ENCODE data around the gene CXXC1. TPM values are rescaled to one million over a fixed set of nuclear protein-coding genes. Genes with fewer than 3 reads are reported as not detected.

CXXC1 gene
- total and polyA plus RNA-seq, 2 of the 8 experiments (the other 6 are each of a cell fraction or from before 2014, with no cell fraction given) = 73.3 to 136 TPM

GRCh38 chr18:50312296-50313030, 25.0 kb upstream of the CXXC1 start:
- Histone ChIP-seq H4K20me1 (replicated peaks in 1 of 2; ENCODE audit: control insufficient read depth in 1 of 2, insufficient read depth in 2 of 2, low read length in 2 of 2) (no peaks in the 10 kb centered on the region), H4K8ac (ENCODE audit: extremely low read depth, insufficient read depth, low read length) (no peak overlapping the region), H3K27ac (ENCODE audit: low read depth, low read length) (no peak overlapping the region), H2AFZ (ENCODE audit: low read length) (no peak overlapping the region), H3K4ac (replicated peaks; ENCODE audit: insufficient read length, low read depth, low read length) (no peak overlapping the region), H3K36me3 (ENCODE audit: control insufficient read depth in 2 of 4, insufficient read depth in 4 of 4, low read length in 3 of 4) (no peaks in the 10 kb centered on the region), H3K4me2 (ENCODE audit: insufficient read depth in 1 of 2, low read depth in 2 of 2, low read length in 2 of 2) (no peak overlapping the region), H3K14ac (ENCODE audit: insufficient read length) (no peak overlapping the region), H2BK20ac (ENCODE audit: low read length) (no peak overlapping the region), H3K79me1 (ENCODE audit: low read depth, low read length) (no peaks in the 10 kb centered on the region), H3K23ac (ENCODE audit: insufficient read length) (no peak overlapping the region), H2BK12ac (ENCODE audit: low read depth, low read length) (no peak overlapping the region), H4K91ac (replicated peaks; ENCODE audit: insufficient read length, low read length) (no peak overlapping the region), H4K5ac (ENCODE audit: insufficient read length, low read depth, low read length) (no peak overlapping the region), H3K56ac (replicated peaks; ENCODE audit: insufficient read length, low read depth, low read length) (no peak overlapping the region), H3K4me3 (ENCODE audit: extremely low read depth in 1 of 4, insufficient read depth in 2 of 4, low read depth in 3 of 4, low read length in 4 of 4) (no peak overlapping the region), H3K23me2 (ENCODE audit: low read depth, low read length) (peaks cover 4% of the 10 kb centered on the region), H2BK15ac (ENCODE audit: low read length) (no peak overlapping the region), H3K4me1 (replicated peaks in 1 of 4; ENCODE audit: control insufficient read depth in 3 of 4, insufficient read depth in 4 of 4, low read length in 3 of 4) (peaks cover 0 to 4% (median 0%) of the 10 kb centered on the region in 4 experiments; a peak in 2 of 7 replicates), H3K18ac (ENCODE audit: extremely low read depth, low read length) (no peak overlapping the region), H3K27me3 (replicated peaks in 1 of 4; ENCODE audit: control insufficient read depth in 3 of 4, extremely low read depth in 1 of 4, insufficient read depth in 3 of 4, low read length in 3 of 4) (peaks cover 0 to 6% (median 3%) of the 10 kb centered on the region in 4 experiments; a peak in 5 of 7 replicates), H3K9ac (replicated peaks in 1 of 4; ENCODE audit: extremely low read depth in 1 of 4, low read depth in 3 of 4, low read length in 3 of 4) (no peak overlapping the region), H3K79me2 (ENCODE audit: control insufficient read depth in 1 of 2, insufficient read depth in 2 of 2, low read length in 2 of 2) (no peaks in the 10 kb centered on the region), H3K9me3 (ENCODE audit: insufficient read depth in 2 of 2, low read depth in 1 of 2, low read length in 1 of 2) (no peaks in the 10 kb centered on the region), H2BK120ac (replicated peaks; ENCODE audit: low read depth, low read length) (no peak overlapping the region), H2BK5ac (ENCODE audit: low read depth, low read length) (no peak overlapping the region), H2AK5ac (ENCODE audit: low read depth, low read length) (no peak overlapping the region)
- WGBS, 2 experiments (ENCODE audit: extremely low coverage in 1 of 2, insufficient coverage in 1 of 2, insufficient read length in 1 of 2, insufficient replicate concordance in 2 of 2, low coverage in 1 of 2, low lambda C conversion rate in 2 of 2, missing lambda C conversion rate in 1 of 2) = 77% methylated on average over 7 of the region's 7 CpGs; no CpG with 5 or more reads in 1 of the 2 experiments
- no peak for FAIRE-seq
- DNase-seq (ENCODE audit: low read depth in 1 of 2, low spot score in 2 of 2) = no peak
- POLR2A ChIA-PET (ENCODE audit: partially characterized antibody) = interaction anchor here (1.2 kb wide), 1 partner anchor 66 kb away, joined by 3 read pairs; no protein-coding TSS in a partner anchor
- CTCF ChIA-PET (ENCODE audit: partially characterized antibody) = interaction anchor here (1.0 to 1.5 kb wide), 2 partner anchors 27 to 45 kb away, joined by 3 to 4 read pairs; no protein-coding TSS in a partner anchor
- TF ChIP-seq RBBP5 (IDR thresholded peaks at IDR 0.05; ENCODE audit: borderline replicate concordance, low read depth, low read length) = no peak
- no peak for TF ChIP-seq GTF2F1 (IDR thresholded peaks at IDR 0.05; ENCODE audit: borderline replicate concordance, low read depth, low read length)
- TF ChIP-seq SIX5 (IDR thresholded peaks at IDR 0.05; ENCODE audit: low read depth, low read length) = no peak
- TF ChIP-seq SP1 (IDR thresholded peaks at IDR 0.05; ENCODE audit: low read depth, low read length) = no peak
- no peak for TF ChIP-seq SP4 (IDR thresholded peaks at IDR 0.05; ENCODE audit: low read length)
- no peak for TF ChIP-seq CEBPB (IDR thresholded peaks at IDR 0.05; ENCODE audit: low read depth, low read length)
- no peak for TF ChIP-seq CBX8 (IDR thresholded peaks at IDR 0.05; ENCODE audit: borderline replicate concordance, low read depth, low read length)
- no peak for TF ChIP-seq ATF2 (IDR thresholded peaks at IDR 0.05; ENCODE audit: low read length)
- no peak for TF ChIP-seq RNF2 (IDR thresholded peaks at IDR 0.05; ENCODE audit: borderline replicate concordance, low read depth, low read length, missing control alignments, poor library complexity, severe bottlenecking)
- TF ChIP-seq TAF7 (optimal IDR thresholded peaks at IDR 0.05; ENCODE audit: borderline replicate concordance, low read depth, low read length) = no peak
- no peak for TF ChIP-seq FOSL1 (IDR thresholded peaks at IDR 0.05; ENCODE audit: insufficient read depth, low read depth, low read length)

Data from H1 (cell line).